SH-SY5Y (cell line): ENCODE measurements around the gene GFY.

Experiments used
- GATA2 ChIP-seq: IDR thresholded peaks from 2 replicates; pipeline ENCODE4 v1.6.1; 2011; ENCODE audit warnings: mild to moderate bottlenecking, low read depth, low read length
- GATA3 ChIP-seq: IDR thresholded peaks from 2 replicates; pipeline ENCODE4 v1.6.1; 2011; ENCODE audit warnings: low read depth, mild to moderate bottlenecking, low read length, moderate library complexity

GRCh38 chr19:49438261-49438660, 13.1 kb downstream of the GFY start:
- TF ChIP-seq GATA2 (no peak), GATA3 (no peak)
